BJ (cell line): Measurements from ENCODE around the gene NEGR1. TPM values are rescaled to one million over a fixed set of nuclear protein-coding genes. Genes with fewer than 3 reads are reported as not detected.

ENCODE experiments used
- CTCF ChIA-PET: fragments of 350-600 bp; formaldehyde crosslinking; extraction: SDS; loops from one replicate; lab custom pipeline; 2021; ENCODE audit warnings: antibody characterized with exemption, inconsistent platforms; lab: Yijun Ruan, JAX
- POLR2A ChIA-PET: fragments of 300-600 bp; sonication (Branson Sonifier 250); formaldehyde crosslinking; extraction: SDS; loops from one replicate; lab custom pipeline; 2021; ENCODE audit warnings: antibody characterized with exemption; lab: Charles Lee
- DNase-seq: peaks from one replicate; pipeline ENCODE4 v3.0.0-alpha.2; 2011; ENCODE audit warnings: low read depth
- H3K27me3 ChIP-seq: 2 replicates; pipeline ENCODE4 v1.6.0; 2011; ENCODE audit warnings: low read length; ENCODE audit not compliant: control insufficient read depth, insufficient read depth
- H3K36me3 ChIP-seq: 2 replicates; pipeline ENCODE4 v1.5.1; 2011; ENCODE audit warnings: low read length; ENCODE audit not compliant: control insufficient read depth, insufficient read depth
- H3K4me3 ChIP-seq: 2 replicates; pipeline ENCODE4 v1.5.1; 2011; ENCODE audit warnings: low read depth, mild to moderate bottlenecking, control low read depth, low read length
- polyA plus RNA-seq: library from polyadenylated mRNA; depleted of rRNA; stranded (reverse); fragments of >200 nt; gene quantifications from 2 replicates; pipeline ENCODE4 v1.2.3, GENCODE V29; 2011
- TF ChIP-seq, protein P1 (sequence below): IDR thresholded peaks from 2 replicates; pipeline ENCODE4 v1.5.1; 2011; ENCODE audit warnings: low read depth, mild to moderate bottlenecking, control low read depth, inconsistent platforms, low read length, moderate library complexity; ENCODE audit not compliant: insufficient read depth

Gene NEGR1
- polyA plus RNA-seq, 1 experiment, result 15.4 TPM

DNA sequence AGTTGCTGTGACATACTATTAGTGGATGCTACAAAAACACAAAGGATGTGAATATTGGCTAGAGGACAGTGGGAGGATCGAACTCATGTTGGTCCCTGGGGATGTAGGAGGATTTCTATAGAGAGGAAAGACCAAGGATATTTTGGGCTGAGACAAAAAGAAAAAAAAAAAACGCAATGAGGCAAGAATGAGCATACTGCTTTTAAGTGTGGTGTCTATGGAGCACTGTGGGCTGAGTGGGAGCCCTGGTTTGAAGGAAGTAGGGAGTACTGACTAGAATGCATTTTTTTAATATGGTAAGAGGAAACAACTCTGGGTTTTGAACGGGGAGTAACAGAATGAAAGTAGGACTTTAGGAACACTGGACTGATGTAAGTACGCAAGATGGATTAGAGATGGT lies 450.7 kb downstream of the NEGR1 start:
- POLR2A ChIA-PET, result no interaction called here
- no peak for DNase-seq
- CTCF ChIA-PET, result no interaction called here
- TF ChIP-seq, protein P1, sequence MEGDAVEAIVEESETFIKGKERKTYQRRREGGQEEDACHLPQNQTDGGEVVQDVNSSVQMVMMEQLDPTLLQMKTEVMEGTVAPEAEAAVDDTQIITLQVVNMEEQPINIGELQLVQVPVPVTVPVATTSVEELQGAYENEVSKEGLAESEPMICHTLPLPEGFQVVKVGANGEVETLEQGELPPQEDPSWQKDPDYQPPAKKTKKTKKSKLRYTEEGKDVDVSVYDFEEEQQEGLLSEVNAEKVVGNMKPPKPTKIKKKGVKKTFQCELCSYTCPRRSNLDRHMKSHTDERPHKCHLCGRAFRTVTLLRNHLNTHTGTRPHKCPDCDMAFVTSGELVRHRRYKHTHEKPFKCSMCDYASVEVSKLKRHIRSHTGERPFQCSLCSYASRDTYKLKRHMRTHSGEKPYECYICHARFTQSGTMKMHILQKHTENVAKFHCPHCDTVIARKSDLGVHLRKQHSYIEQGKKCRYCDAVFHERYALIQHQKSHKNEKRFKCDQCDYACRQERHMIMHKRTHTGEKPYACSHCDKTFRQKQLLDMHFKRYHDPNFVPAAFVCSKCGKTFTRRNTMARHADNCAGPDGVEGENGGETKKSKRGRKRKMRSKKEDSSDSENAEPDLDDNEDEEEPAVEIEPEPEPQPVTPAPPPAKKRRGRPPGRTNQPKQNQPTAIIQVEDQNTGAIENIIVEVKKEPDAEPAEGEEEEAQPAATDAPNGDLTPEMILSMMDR, result no peak
- no peak overlapping the region for H3K4me3 ChIP-seq
- H3K27me3 ChIP-seq, result no peaks in the 10 kb centered on the region
- H3K36me3 ChIP-seq, result no peaks in the 10 kb centered on the region

DNA sequence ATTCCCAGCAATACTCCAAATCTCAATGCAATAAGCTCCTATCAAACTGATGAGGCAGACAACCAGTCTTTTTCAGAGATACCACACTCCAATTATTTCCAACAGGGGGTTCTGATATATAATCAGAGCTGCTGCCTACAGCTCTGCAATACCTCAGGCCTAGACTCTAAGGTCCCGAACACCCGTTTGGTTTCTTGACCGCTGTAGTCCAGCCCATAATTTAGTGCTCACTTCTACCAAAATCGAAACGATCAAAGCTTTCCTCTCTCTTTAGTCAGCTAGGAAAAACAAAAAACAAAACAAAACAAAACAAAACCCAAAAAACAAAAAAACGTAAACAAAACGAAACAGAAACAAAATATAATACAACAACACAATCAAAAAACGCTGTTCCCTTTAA lies 453.0 kb downstream of the NEGR1 start:
- ChIA-PET POLR2A (no interaction called here), CTCF (no interaction called here)
- Histone ChIP-seq H3K36me3 (no peaks in the 10 kb centered on the region), H3K4me3 (no peak overlapping the region), H3K27me3 (no peaks in the 10 kb centered on the region)
- TF ChIP-seq, protein P1, result no peak
- no peak for DNase-seq

DNA sequence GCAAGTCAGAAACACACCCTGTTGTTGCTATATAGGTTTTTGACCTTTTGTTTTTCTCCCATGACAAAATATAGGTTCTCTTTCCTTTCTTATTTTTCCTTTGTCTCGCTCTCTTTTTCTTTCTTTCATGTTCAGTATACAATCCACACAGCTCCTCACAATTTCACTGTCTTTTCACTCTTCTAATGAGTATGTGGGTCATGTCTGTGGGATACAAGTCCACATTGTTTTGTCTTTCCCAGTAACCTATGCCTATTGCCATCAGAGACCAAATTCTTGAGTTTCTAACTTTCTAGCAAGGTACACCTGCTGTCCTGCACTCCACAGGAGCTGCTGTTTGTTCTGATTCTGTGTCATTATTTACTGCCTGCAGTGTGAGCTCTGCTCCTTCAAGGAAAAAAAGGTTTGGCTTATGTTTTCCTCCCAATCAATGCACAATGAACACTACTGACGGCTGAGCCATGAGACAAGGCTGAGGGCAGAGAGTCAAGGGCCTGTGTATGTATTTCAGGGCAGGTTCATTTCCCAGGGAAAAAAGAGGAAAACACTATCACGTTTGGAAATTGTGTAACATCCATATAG lies 453.8 kb downstream of the NEGR1 start:
- TF ChIP-seq, protein P1, result no peak
- Histone ChIP-seq H3K27me3 (no peaks in the 10 kb centered on the region), H3K4me3 (no peak overlapping the region), H3K36me3 (no peaks in the 10 kb centered on the region)
- DNase-seq, result no peak
- ChIA-PET CTCF (no interaction called here), POLR2A (no interaction called here)

- no peak overlapping the region for H3K4me3 ChIP-seq
- ChIA-PET POLR2A (no interaction called here), CTCF (no interaction called here)
- no peaks in the 10 kb centered on the region for H3K36me3 ChIP-seq
- TF ChIP-seq, protein P1, result no peak
- no peaks in the 10 kb centered on the region for H3K27me3 ChIP-seq
- DNase-seq, result no peak
These were observed 458.5 kb downstream of the NEGR1 start for GRCh38 chr1:71823708-71824305.

- H3K27me3 ChIP-seq, result no peaks in the 10 kb centered on the region
- CTCF ChIA-PET, result no interaction called here
- no peak overlapping the region for H3K4me3 ChIP-seq
- H3K36me3 ChIP-seq, result no peaks in the 10 kb centered on the region
- POLR2A ChIA-PET, result no interaction called here
- TF ChIP-seq, protein P1, result no peak
- DNase-seq, result no peak
These were observed 465.3 kb downstream of the NEGR1 start for GRCh38 chr1:71817028-71817427.
